ENCODE results near the gene PDCD7. TPM values are rescaled to one million over a fixed set of nuclear protein-coding genes. Genes with fewer than 3 reads are reported as not detected.
"Not testable (repeated sequence)": the region's sequence is repeated elsewhere in the genome, so short reads cannot be mapped to it uniquely, and the experiment has no call there.

PDCD7 gene
- polyA plus RNA-seq, 1 donor from 2014 or later: 13.4 TPM

DNA sequence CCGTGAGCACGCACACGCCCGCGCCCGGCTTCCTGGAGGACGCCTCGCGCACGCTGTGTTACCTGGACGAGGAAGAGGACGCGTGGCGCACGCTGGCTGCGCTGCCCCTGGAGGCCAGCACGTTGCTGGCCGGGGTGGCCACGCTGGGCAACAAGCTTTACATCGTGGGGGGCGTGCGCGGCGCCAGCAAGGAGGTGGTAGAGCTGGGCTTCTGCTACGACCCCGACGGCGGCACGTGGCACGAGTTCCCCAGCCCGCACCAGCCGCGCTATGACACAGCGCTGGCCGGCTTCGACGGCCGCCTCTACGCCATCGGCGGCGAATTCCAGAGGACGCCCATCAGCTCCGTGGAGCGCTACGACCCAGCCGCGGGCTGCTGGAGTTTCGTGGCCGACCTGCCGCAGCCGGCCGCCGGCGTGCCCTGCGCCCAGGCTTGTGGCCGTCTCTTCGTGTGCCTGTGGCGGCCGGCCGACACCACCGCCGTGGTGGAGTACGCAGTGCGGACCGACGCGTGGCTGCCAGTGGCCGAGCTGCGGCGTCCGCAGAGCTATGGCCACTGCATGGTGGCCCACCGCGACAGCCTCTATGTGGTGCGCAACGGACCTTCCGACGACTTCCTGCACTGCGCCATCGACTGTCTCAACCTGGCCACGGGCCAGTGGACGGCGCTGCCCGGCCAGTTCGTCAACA, 56.2 kb downstream of the PDCD7 start:
- peak overlapping the region in 2 of 4 donors; percentile 46 to 57 for H3K4me3 Mint-ChIP-seq
- H3K9me3 Mint-ChIP-seq: no peaks in the 10 kb centered on the region
- H3K4me1 Mint-ChIP-seq: peaks cover 3 to 6% (median 5%) of the 10 kb centered on the region in 3 donors
- H3K27ac Mint-ChIP-seq: peak overlapping the region in 2 of 3 donors; percentile 59 to 76
- H3K27me3 Mint-ChIP-seq: peaks cover 26% of the 10 kb centered on the region
- H3K36me3 Mint-ChIP-seq: no peaks in the 10 kb centered on the region

DNA sequence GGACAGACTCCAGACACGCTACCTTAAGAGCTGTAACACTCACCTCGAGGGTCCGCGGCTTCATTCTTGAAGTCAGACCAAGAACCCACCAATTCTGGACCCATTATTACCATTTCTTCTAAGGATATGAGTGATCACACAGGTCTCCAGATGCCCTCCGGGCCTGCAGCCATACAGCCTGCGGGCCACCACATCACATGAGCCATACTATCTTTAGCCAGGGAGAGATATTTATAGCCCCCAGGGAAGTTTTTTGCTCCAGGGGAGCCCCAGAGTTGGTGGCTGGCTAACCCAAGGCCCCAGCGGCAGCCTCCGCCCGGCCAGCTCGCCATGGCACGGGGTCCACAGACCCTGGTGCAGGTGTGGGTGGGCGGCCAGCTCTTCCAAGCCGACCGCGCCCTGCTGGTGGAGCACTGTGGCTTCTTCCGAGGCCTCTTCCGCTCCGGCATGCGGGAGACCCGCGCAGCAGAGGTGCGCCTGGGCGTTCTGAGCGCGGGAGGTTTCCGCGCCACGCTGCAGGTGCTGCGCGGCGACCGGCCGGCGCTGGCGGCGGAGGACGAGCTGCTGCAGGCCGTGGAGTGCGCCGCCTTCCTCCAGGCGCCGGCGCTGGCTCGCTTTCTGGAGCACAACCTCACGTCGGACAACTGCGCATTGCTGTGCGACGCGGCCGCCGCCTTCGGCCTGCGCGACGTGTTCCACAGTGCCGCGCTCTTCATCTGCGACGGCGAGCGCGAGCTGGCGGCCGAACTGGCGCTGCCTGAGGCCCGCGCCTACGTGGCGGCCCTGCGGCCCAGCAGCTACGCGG, 56.9 kb downstream of the PDCD7 start, which contains the start of gene KBTBD13:
KBTBD13 (plus strand) TSS at position 261 of the 805 bp plus-strand sequence; CDS start at position 331, 70 bp downstream.
- peak within 1 kb of the TSS in 1 of 3 donors; percentile 59 for H3K27ac Mint-ChIP-seq

GRCh38 chr15:65075607-65076395, 57.8 kb downstream of the PDCD7 start:
- H3K27me3 Mint-ChIP-seq: peaks cover 14% of the 10 kb centered on the region
- not testable (repeated sequence) for H3K4me3 Mint-ChIP-seq, H3K36me3 Mint-ChIP-seq, H3K9me3 Mint-ChIP-seq, H3K4me1 Mint-ChIP-seq
- H3K27ac Mint-ChIP-seq: peak overlapping the region in 1 of 3 donors; percentile 31

More for the DNA sequence above, 56.9 kb downstream of the PDCD7 start, which contains the start of gene KBTBD13:
- Mint-ChIP-seq H3K4me1 (peaks cover 3 to 6% (median 5%) of the 10 kb centered on the region in 3 donors), H3K36me3 (no peaks in the 10 kb centered on the region), H3K4me3 (peak within 1 kb of the TSS in 2 of 4 donors; percentile 14 to 46), H3K9me3 (peaks cover 0 to 1% (median 0%) of the 10 kb centered on the region in 3 donors), H3K27me3 (peaks cover 18% of the 10 kb centered on the region)

- H3K36me3 Mint-ChIP-seq, H3K27ac Mint-ChIP-seq, H3K9me3 Mint-ChIP-seq, H3K4me1 Mint-ChIP-seq, H3K4me3 Mint-ChIP-seq: not testable (repeated sequence)
- peaks cover 14% of the 10 kb centered on the region for H3K27me3 Mint-ChIP-seq
These were observed 58.7 kb downstream of the PDCD7 start for GRCh38 chr15:65074946-65075345.

GRCh38 chr15:65072617-65073016, 61.0 kb downstream of the PDCD7 start:
- Mint-ChIP-seq H3K4me1 (peaks cover 0 to 4% (median under 1%) of the 10 kb centered on the region in 3 donors), H3K27ac (no peak overlapping the region), H3K27me3 (peaks cover 12% of the 10 kb centered on the region), H3K9me3 (peaks cover 0 to 1% (median 0%) of the 10 kb centered on the region in 3 donors), H3K4me3 (no peak overlapping the region), H3K36me3 (no peaks in the 10 kb centered on the region)

- Mint-ChIP-seq H3K36me3 (no peaks in the 10 kb centered on the region), H3K4me3 (no peak overlapping the region), H3K27me3 (peaks cover 15% of the 10 kb centered on the region), H3K4me1 (peaks cover 0 to 6% (median 0%) of the 10 kb centered on the region in 3 donors), H3K27ac (no peak overlapping the region), H3K9me3 (peaks cover 0 to 1% (median 0%) of the 10 kb centered on the region in 3 donors)
These were observed 61.6 kb downstream of the PDCD7 start for GRCh38 chr15:65072027-65072426.

- Mint-ChIP-seq H3K4me3 (no peak overlapping the region), H3K4me1 (peaks cover 0 to 6% (median 0%) of the 10 kb centered on the region in 3 donors), H3K27me3 (peaks cover 16% of the 10 kb centered on the region), H3K9me3 (peaks cover 0 to 1% (median 0%) of the 10 kb centered on the region in 3 donors), H3K27ac (no peak overlapping the region), H3K36me3 (no peaks in the 10 kb centered on the region)
These were observed 62.2 kb downstream of the PDCD7 start for GRCh38 chr15:65071381-65071811.

GRCh38 chr15:65069779-65070546, 63.6 kb downstream of the PDCD7 start:
- H3K9me3 Mint-ChIP-seq: peaks cover 0 to 1% (median 0%) of the 10 kb centered on the region in 3 donors
- no peak overlapping the region for H3K27ac Mint-ChIP-seq
- peaks cover 20% of the 10 kb centered on the region for H3K27me3 Mint-ChIP-seq
- H3K4me3 Mint-ChIP-seq: no peak overlapping the region
- H3K36me3 Mint-ChIP-seq: no peaks in the 10 kb centered on the region
- H3K4me1 Mint-ChIP-seq: peaks cover 0 to 6% (median 0%) of the 10 kb centered on the region in 3 donors

- Mint-ChIP-seq H3K27me3 (peaks cover 25% of the 10 kb centered on the region), H3K27ac (no peak overlapping the region), H3K4me3 (no peak overlapping the region)
These were observed 64.4 kb downstream of the PDCD7 start for GRCh38 chr15:65069179-65069578.

DNA sequence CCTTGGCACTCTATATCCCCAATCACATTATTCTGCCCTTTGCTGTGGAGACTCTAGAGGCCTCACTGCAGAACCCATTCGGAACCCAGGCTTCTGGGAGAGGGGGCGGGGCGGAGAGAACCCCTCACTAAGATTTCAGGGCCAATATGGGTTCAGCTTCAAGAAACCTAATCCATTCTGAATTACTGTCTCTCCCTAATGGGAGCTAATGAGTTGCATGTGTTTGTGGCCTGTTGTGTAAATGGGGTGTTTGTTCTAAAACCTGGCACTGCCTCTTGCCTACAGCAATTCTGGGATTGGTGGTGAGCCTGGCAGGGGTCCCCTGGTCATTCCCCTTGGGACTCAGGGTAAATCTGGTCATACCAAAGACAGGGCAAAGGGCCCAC, 65.2 kb downstream of the PDCD7 start:
- Mint-ChIP-seq H3K27ac (no peak overlapping the region), H3K36me3 (no peaks in the 10 kb centered on the region), H3K9me3 (peaks cover 0 to 1% (median 0%) of the 10 kb centered on the region in 3 donors), H3K27me3 (peaks cover 25% of the 10 kb centered on the region), H3K4me3 (peak overlapping the region in 1 of 4 donors; percentile 63), H3K4me1 (peaks cover 0 to 6% (median 0%) of the 10 kb centered on the region in 3 donors)

More at GRCh38 chr15:65069179-65069578, 64.4 kb downstream of the PDCD7 start:
- Mint-ChIP-seq H3K4me1 (peaks cover 0 to 6% (median 0%) of the 10 kb centered on the region in 3 donors), H3K9me3 (peaks cover 0 to 1% (median 0%) of the 10 kb centered on the region in 3 donors), H3K36me3 (no peaks in the 10 kb centered on the region)

- peaks cover 0 to 1% (median 0%) of the 10 kb centered on the region in 3 donors for H3K9me3 Mint-ChIP-seq
- peaks cover 25% of the 10 kb centered on the region for H3K27me3 Mint-ChIP-seq
- H3K4me1 Mint-ChIP-seq: peaks cover 0 to 6% (median 0%) of the 10 kb centered on the region in 3 donors
- no peak within 1 kb of the TSS for H3K27ac Mint-ChIP-seq
- H3K4me3 Mint-ChIP-seq: peak within 1 kb of the TSS in 1 of 4 donors; percentile 63
- H3K36me3 Mint-ChIP-seq: no peaks in the 10 kb centered on the region
These were observed 65.8 kb downstream of the PDCD7 start, which contains the start of gene RASL12 for GRCh38 chr15:65067645-65068402. TSS of gene RASL12 (minus strand) at chr15:65067991. CDS start at chr15:65067835, 156 bp downstream.

Measured in IgD-negative memory B cell (primary cell).